Glutamatergic neuron (in vitro differentiated cells): Measurements from ENCODE around the gene DENND1C. TPM values are rescaled to one million over a fixed set of nuclear protein-coding genes. Genes with fewer than 3 reads are reported as not detected.

Experiments
- DNase-seq: peaks from one replicate; pipeline ENCODE4 v3.0.0; 2022
- H3K27ac Mint-ChIP-seq: one replicate; pipeline ENCODE4 v1.8.0; 2020; ENCODE audit warnings: mild to moderate bottlenecking, mixed read lengths, inconsistent platforms; ENCODE audit not compliant: unreplicated experiment
- H3K27me3 Mint-ChIP-seq: one replicate; pipeline ENCODE4 v1.8.0; 2020; ENCODE audit warnings: mild to moderate bottlenecking, moderate library complexity, mixed read lengths, inconsistent platforms; ENCODE audit not compliant: unreplicated experiment
- H3K36me3 Mint-ChIP-seq: one replicate; pipeline ENCODE4 v1.8.0; 2020; ENCODE audit warnings: mild to moderate bottlenecking, mixed read lengths, inconsistent platforms; ENCODE audit not compliant: unreplicated experiment
- H3K4me1 Mint-ChIP-seq: one replicate; pipeline ENCODE4 v1.8.0; 2020; ENCODE audit warnings: mild to moderate bottlenecking, low read depth, mixed read lengths, inconsistent platforms; ENCODE audit not compliant: unreplicated experiment
- H3K4me3 Mint-ChIP-seq: one replicate; pipeline ENCODE4 v1.8.0; 2020; ENCODE audit warnings: mild to moderate bottlenecking, mixed read lengths, inconsistent platforms; ENCODE audit not compliant: unreplicated experiment
- H3K9me3 Mint-ChIP-seq: one replicate; pipeline ENCODE4 v1.8.0; 2020; ENCODE audit warnings: mild to moderate bottlenecking, moderate library complexity, mixed read lengths, inconsistent platforms; ENCODE audit not compliant: unreplicated experiment
- total RNA-seq: library from RNA; stranded (reverse); fragmentation: NEBNext Ultra II Directional; extraction: Animal tissue kit (Norgen Biotek cat#: 25700); gene quantifications from one replicate; pipeline ENCODE4 v1.2.1, GENCODE V29; 2021; ENCODE audit not compliant: unreplicated experiment
- TF ChIP-seq, protein P1 (sequence below): fragments of 200-600 bp; sonication (generic); IDR thresholded peaks from one replicate; pipeline ENCODE4 v1.5.0; 2021; ENCODE audit not compliant: partially characterized antibody, unreplicated experiment

DENND1C gene
- total RNA-seq, 1 donor from 2014 or later = not detected

DNA sequence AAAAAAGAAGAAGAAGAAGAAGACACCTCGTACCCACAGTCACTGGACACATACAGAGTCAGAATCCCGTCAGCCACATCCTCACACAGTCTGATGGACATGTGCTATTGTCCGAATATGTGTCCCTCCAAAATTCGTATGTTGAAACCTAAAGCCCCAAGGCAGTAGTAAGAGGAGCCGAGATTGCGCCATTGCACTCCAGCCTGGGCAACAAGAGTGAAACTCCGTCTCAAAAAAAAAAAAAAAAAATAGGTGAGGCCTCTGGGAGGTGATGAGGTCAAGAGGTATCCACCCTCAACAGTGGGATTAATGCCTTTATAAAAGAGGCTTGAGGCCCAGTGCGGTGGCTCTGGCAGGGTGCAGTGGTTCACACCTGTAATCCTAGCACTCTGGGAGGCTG is 2.6 kb upstream of the DENND1C start:
- Mint-ChIP-seq H3K9me3 (no peaks in the 10 kb centered on the region), H3K36me3 (no peaks in the 10 kb centered on the region), H3K27me3 (no peaks in the 10 kb centered on the region), H3K4me1 (no peaks in the 10 kb centered on the region), H3K27ac (no peak overlapping the region), H3K4me3 (no peak overlapping the region)
- no peak for DNase-seq
- TF ChIP-seq, protein P1, sequence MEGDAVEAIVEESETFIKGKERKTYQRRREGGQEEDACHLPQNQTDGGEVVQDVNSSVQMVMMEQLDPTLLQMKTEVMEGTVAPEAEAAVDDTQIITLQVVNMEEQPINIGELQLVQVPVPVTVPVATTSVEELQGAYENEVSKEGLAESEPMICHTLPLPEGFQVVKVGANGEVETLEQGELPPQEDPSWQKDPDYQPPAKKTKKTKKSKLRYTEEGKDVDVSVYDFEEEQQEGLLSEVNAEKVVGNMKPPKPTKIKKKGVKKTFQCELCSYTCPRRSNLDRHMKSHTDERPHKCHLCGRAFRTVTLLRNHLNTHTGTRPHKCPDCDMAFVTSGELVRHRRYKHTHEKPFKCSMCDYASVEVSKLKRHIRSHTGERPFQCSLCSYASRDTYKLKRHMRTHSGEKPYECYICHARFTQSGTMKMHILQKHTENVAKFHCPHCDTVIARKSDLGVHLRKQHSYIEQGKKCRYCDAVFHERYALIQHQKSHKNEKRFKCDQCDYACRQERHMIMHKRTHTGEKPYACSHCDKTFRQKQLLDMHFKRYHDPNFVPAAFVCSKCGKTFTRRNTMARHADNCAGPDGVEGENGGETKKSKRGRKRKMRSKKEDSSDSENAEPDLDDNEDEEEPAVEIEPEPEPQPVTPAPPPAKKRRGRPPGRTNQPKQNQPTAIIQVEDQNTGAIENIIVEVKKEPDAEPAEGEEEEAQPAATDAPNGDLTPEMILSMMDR = no peak

DNA sequence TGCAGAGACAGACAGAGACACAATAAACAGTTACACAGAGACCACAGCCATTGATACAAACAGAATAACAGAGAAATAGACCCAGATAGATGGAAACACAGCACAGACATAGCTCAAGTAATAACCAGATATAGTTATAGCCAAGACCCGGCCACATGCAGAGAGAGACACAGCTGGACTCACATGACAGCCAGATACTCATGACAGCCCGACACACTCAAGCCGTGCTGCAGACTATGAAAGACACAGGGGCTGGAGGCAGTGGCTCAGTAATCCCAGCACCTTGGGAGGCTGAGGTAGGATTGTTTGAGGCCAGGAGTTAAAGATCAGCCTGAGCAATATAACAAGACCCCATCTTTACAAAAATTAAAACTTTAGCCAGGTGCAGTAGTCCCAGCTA is 1.6 kb upstream of the DENND1C start:
- H3K4me1 Mint-ChIP-seq = no peaks in the 10 kb centered on the region
- TF ChIP-seq, protein P1 = no peak
- H3K27me3 Mint-ChIP-seq = no peaks in the 10 kb centered on the region
- DNase-seq = no peak
- no peaks in the 10 kb centered on the region for H3K36me3 Mint-ChIP-seq
- H3K4me3 Mint-ChIP-seq = no peak overlapping the region
- H3K27ac Mint-ChIP-seq = no peak overlapping the region
- H3K9me3 Mint-ChIP-seq = no peaks in the 10 kb centered on the region

DNA sequence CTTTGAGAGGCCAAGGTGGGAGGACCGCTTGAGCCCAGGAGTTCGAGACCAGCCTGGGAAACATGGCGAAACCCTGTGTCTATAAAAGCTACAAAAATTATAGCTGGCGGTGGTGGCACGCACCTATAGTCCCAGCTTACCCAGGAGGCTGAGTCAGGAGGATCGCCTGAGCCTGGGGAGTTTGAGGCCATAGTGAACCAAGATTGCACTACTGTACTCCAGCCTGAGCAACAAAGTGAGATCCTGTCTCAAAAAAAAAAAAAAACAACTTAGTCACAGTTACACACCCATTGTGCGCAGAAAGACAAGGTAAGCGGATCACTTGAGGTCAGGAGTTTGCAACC is 728 bp upstream of the DENND1C start:
- TF ChIP-seq, protein P1 = no peak
- Mint-ChIP-seq H3K36me3 (no peaks in the 10 kb centered on the region), H3K4me3 (no peak overlapping the region), H3K4me1 (no peaks in the 10 kb centered on the region), H3K27ac (no peak overlapping the region), H3K27me3 (no peaks in the 10 kb centered on the region), H3K9me3 (no peaks in the 10 kb centered on the region)
- no peak for DNase-seq

DNA sequence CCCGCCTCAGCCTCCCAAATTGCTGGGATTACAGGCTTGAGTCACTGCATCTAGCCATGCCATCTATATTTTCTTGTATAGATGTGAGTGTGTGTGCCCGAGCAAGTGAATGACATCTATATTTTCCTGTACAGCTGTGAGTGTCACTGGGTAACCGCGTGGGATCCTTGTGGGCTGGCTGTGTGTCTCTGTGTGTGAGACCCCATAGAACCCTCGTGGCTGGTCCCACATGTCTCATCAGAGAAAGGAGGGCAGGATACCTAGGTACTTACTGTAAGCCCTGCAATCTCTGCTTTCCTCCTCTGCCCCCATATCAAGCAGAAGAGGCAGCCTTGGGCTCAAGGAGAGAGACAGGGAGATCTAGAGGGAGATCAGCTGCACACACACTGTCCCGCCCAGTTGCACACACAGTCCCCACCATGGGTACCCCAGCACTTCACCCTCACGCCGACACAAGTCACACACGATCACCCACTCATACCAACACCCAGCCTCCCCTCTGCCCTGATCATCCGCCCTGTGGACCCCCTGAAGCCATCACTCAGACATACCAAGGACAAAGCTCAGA is 655 bp downstream of the DENND1C start:
- Mint-ChIP-seq H3K27me3 (peaks cover under 1% of the 10 kb centered on the region), H3K9me3 (no peaks in the 10 kb centered on the region), H3K27ac (no peak overlapping the region), H3K4me1 (no peaks in the 10 kb centered on the region), H3K4me3 (no peak overlapping the region), H3K36me3 (no peaks in the 10 kb centered on the region)
- DNase-seq = no peak
- TF ChIP-seq, protein P1 = no peak

DNA sequence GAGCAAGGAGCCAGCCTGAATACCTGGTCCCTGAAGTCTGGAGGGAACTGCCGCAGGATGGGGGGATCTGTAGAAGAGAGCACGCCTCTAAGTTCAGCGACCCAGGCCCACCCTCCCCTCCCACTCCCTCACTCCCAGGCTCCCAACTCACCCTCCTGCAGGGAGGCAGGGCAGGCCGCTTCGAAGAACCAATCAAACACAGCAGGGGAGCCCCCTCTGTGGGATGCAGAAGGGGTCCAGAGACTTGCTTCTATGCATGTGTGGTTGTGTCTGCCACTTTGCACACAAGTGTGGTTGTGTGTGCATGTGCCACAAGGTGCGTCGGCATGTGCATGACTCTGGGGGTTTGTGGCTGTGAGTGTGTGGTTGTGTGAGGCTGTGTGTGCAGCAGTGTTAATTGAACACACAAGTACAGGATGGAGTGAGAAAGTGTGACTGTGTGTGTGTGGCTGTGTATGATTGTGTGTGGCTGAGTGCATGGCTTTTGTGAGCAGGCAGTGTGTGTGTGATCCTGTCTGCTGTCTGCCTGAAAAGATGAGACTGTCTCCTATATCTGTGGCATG is 1.7 kb downstream of the DENND1C start:
- Mint-ChIP-seq H3K9me3 (no peaks in the 10 kb centered on the region), H3K36me3 (no peaks in the 10 kb centered on the region), H3K27me3 (peaks cover 1% of the 10 kb centered on the region), H3K4me3 (no peak overlapping the region), H3K4me1 (no peaks in the 10 kb centered on the region), H3K27ac (no peak overlapping the region)
- TF ChIP-seq, protein P1 = no peak
- DNase-seq = no peak
